Measurements from ENCODE around the gene PAGE2. TPM values are rescaled to one million over a fixed set of nuclear protein-coding genes. Genes with fewer than 3 reads are reported as not detected.
"Not testable (repeated sequence)": the region's sequence is repeated elsewhere in the genome, so short reads cannot be mapped to it uniquely, and the experiment has no call there.

The PAGE2 gene
- total RNA-seq = not detected in 2 replicates

- H3K27me3 Mint-ChIP-seq = no peaks in the 10 kb centered on the region
- no peaks in the 10 kb centered on the region for H3K4me1 Mint-ChIP-seq
- H3K36me3 Mint-ChIP-seq (ENCODE audit: low read depth) = no peaks in the 10 kb centered on the region
- intact Hi-C loops (cut with micrococcal nuclease) = no loop called here
- no peak within 1 kb of the TSS for H3K4me3 Mint-ChIP-seq
- no peaks in the 10 kb centered on the region for H3K9me3 Mint-ChIP-seq
- H3K27ac Mint-ChIP-seq = no peak within 1 kb of the TSS
- no peak for DNase-seq
Measured at GRCh38 chrX:55088795-55089489, at the start of gene PAGE2. Gene PAGE2 (plus strand): TSS chrX:55089018. CDS start chrX:55090021, 1,003 bp downstream.

GRCh38 chrX:55039471-55039870, 49.3 kb upstream of the PAGE2 start:
- Mint-ChIP-seq H3K9me3 (peaks cover 3% of the 10 kb centered on the region), H3K27ac (no peak overlapping the region)
- intact Hi-C loops (cut with micrococcal nuclease) = no loop called here

GRCh38 chrX:55041514-55041913, 47.3 kb upstream of the PAGE2 start:
- H3K27ac Mint-ChIP-seq = no peak overlapping the region
- no peaks in the 10 kb centered on the region for H3K4me1 Mint-ChIP-seq
- no peaks in the 10 kb centered on the region for H3K27me3 Mint-ChIP-seq
- intact Hi-C loops (cut with micrococcal nuclease) = no loop called here
- no peak overlapping the region for H3K4me3 Mint-ChIP-seq
- H3K36me3 Mint-ChIP-seq (ENCODE audit: low read depth) = no peaks in the 10 kb centered on the region
- H3K9me3 Mint-ChIP-seq = peaks cover 3% of the 10 kb centered on the region
- DNase-seq = no peak

More at GRCh38 chrX:55039471-55039870, 49.3 kb upstream of the PAGE2 start:
- no peaks in the 10 kb centered on the region for H3K27me3 Mint-ChIP-seq
- H3K36me3 Mint-ChIP-seq (ENCODE audit: low read depth) = no peaks in the 10 kb centered on the region
- no peak for DNase-seq
- H3K4me3 Mint-ChIP-seq = no peak overlapping the region
- H3K4me1 Mint-ChIP-seq = no peaks in the 10 kb centered on the region

- H3K4me3 Mint-ChIP-seq; intact Hi-C loops (cut with micrococcal nuclease): not testable (repeated sequence)
Measured at GRCh38 chrX:55050599-55050998, 38.2 kb upstream of the PAGE2 start.

GRCh38 chrX:55056820-55057674, 31.8 kb upstream of the PAGE2 start:
- no peaks in the 10 kb centered on the region for H3K9me3 Mint-ChIP-seq
- H3K27me3 Mint-ChIP-seq = no peaks in the 10 kb centered on the region
- H3K36me3 Mint-ChIP-seq (ENCODE audit: low read depth) = no peaks in the 10 kb centered on the region
- peak overlapping the region; percentile 51 for H3K27ac Mint-ChIP-seq
- intact Hi-C loops (cut with micrococcal nuclease) = loop anchor here (2.0 to 5.0 kb wide), 2 partner anchors 416 to 1015 kb away; partner anchors contain the start of gene PHF8
- peak; percentile 68 for DNase-seq
- peaks cover 10% of the 10 kb centered on the region for H3K4me1 Mint-ChIP-seq
- H3K4me3 Mint-ChIP-seq = peak overlapping the region; percentile 74

More at GRCh38 chrX:55050599-55050998, 38.2 kb upstream of the PAGE2 start:
- not testable (repeated sequence) for H3K36me3 Mint-ChIP-seq (ENCODE audit: low read depth); H3K27me3 Mint-ChIP-seq; H3K27ac Mint-ChIP-seq; H3K4me1 Mint-ChIP-seq; DNase-seq; H3K9me3 Mint-ChIP-seq

GRCh38 chrX:55057675-55058249, 31.1 kb upstream of the PAGE2 start:
- peak; percentile 72 for DNase-seq
- no peaks in the 10 kb centered on the region for H3K9me3 Mint-ChIP-seq
- intact Hi-C loops (cut with micrococcal nuclease) = loop anchor here (2.0 to 5.0 kb wide), 2 partner anchors 417 to 1015 kb away; partner anchors contain the start of gene PHF8

GRCh38 chrX:55067180-55067579, 21.6 kb upstream of the PAGE2 start:
- DNase-seq; H3K4me3 Mint-ChIP-seq; H3K36me3 Mint-ChIP-seq (ENCODE audit: low read depth); intact Hi-C loops (cut with micrococcal nuclease); H3K27ac Mint-ChIP-seq; H3K27me3 Mint-ChIP-seq; H3K9me3 Mint-ChIP-seq; H3K4me1 Mint-ChIP-seq: not testable (repeated sequence)

More at GRCh38 chrX:55057675-55058249, 31.1 kb upstream of the PAGE2 start:
- no peaks in the 10 kb centered on the region for H3K27me3 Mint-ChIP-seq
- peak overlapping the region; percentile 74 for H3K4me3 Mint-ChIP-seq
- no peak overlapping the region for H3K27ac Mint-ChIP-seq
- H3K4me1 Mint-ChIP-seq = peaks cover 10% of the 10 kb centered on the region
- H3K36me3 Mint-ChIP-seq (ENCODE audit: low read depth) = no peaks in the 10 kb centered on the region

- Mint-ChIP-seq H3K27me3 (no peaks in the 10 kb centered on the region), H3K4me1 (no peaks in the 10 kb centered on the region), H3K4me3 (no peak overlapping the region), H3K27ac (no peak overlapping the region), H3K9me3 (peaks cover 4% of the 10 kb centered on the region), H3K36me3 (ENCODE audit: low read depth) (no peaks in the 10 kb centered on the region)
- intact Hi-C loops (cut with micrococcal nuclease) = no loop called here
- no peak for DNase-seq
Measured at GRCh38 chrX:55072286-55072685, 16.5 kb upstream of the PAGE2 start.

- no peaks in the 10 kb centered on the region for H3K36me3 Mint-ChIP-seq (ENCODE audit: low read depth)
- intact Hi-C loops (cut with micrococcal nuclease) = no loop called here
- H3K4me3 Mint-ChIP-seq = no peak within 1 kb of the TSS
- no peaks in the 10 kb centered on the region for H3K4me1 Mint-ChIP-seq
- no peak within 1 kb of the TSS for H3K27ac Mint-ChIP-seq
- H3K27me3 Mint-ChIP-seq = no peaks in the 10 kb centered on the region
- H3K9me3 Mint-ChIP-seq = no peaks in the 10 kb centered on the region
- no peak for DNase-seq
Measured at GRCh38 chrX:55074851-55075467, 13.9 kb upstream of the PAGE2 start, which contains the start of gene PAGE2B. Gene PAGE2B (plus strand): TSS chrX:55075030. CDS start chrX:55076042, 1,012 bp downstream.

GRCh38 chrX:55098691-55099090, 9.9 kb downstream of the PAGE2 start:
- peaks cover 2% of the 10 kb centered on the region for H3K4me1 Mint-ChIP-seq
- H3K27me3 Mint-ChIP-seq = no peaks in the 10 kb centered on the region
- intact Hi-C loops (cut with micrococcal nuclease) = no loop called here
- H3K9me3 Mint-ChIP-seq = no peaks in the 10 kb centered on the region
- no peak overlapping the region for H3K27ac Mint-ChIP-seq
- DNase-seq = no peak
- no peaks in the 10 kb centered on the region for H3K36me3 Mint-ChIP-seq (ENCODE audit: low read depth)
- no peak overlapping the region for H3K4me3 Mint-ChIP-seq

GRCh38 chrX:55099162-55099561, 10.3 kb downstream of the PAGE2 start:
- Mint-ChIP-seq H3K27me3 (no peaks in the 10 kb centered on the region), H3K4me3 (no peak overlapping the region)

GRCh38 chrX:55102754-55103153, 13.9 kb downstream of the PAGE2 start:
- no peak overlapping the region for H3K27ac Mint-ChIP-seq

More at GRCh38 chrX:55099162-55099561, 10.3 kb downstream of the PAGE2 start:
- no peak overlapping the region for H3K27ac Mint-ChIP-seq
- no peaks in the 10 kb centered on the region for H3K36me3 Mint-ChIP-seq (ENCODE audit: low read depth)
- H3K4me1 Mint-ChIP-seq = peaks cover 2% of the 10 kb centered on the region
- no peaks in the 10 kb centered on the region for H3K9me3 Mint-ChIP-seq
- intact Hi-C loops (cut with micrococcal nuclease) = no loop called here
- DNase-seq = no peak

GRCh38 chrX:55107262-55107661, 18.4 kb downstream of the PAGE2 start:
- no peaks in the 10 kb centered on the region for H3K9me3 Mint-ChIP-seq
- H3K4me1 Mint-ChIP-seq = peaks cover 2% of the 10 kb centered on the region
- no peaks in the 10 kb centered on the region for H3K36me3 Mint-ChIP-seq (ENCODE audit: low read depth)
- no peaks in the 10 kb centered on the region for H3K27me3 Mint-ChIP-seq
- DNase-seq = no peak
- intact Hi-C loops (cut with micrococcal nuclease) = no loop called here
- H3K4me3 Mint-ChIP-seq = no peak overlapping the region
- H3K27ac Mint-ChIP-seq = no peak overlapping the region

More at GRCh38 chrX:55102754-55103153, 13.9 kb downstream of the PAGE2 start:
- DNase-seq = no peak
- Mint-ChIP-seq H3K4me1 (peaks cover 2% of the 10 kb centered on the region), H3K9me3 (no peaks in the 10 kb centered on the region), H3K36me3 (ENCODE audit: low read depth) (no peaks in the 10 kb centered on the region), H3K27me3 (no peaks in the 10 kb centered on the region), H3K4me3 (no peak overlapping the region)
- intact Hi-C loops (cut with micrococcal nuclease) = no loop called here

Measured in activated CD4-positive, alpha-beta T cell treated with anti-CD3 and anti-CD28 coated beads, Interleukin-2, amount 10 ng/mL, durations not matched to agents 24 days and 14 days (primary cell).